Measurements from ENCODE around the gene SLC44A2. TPM values are rescaled to one million over a fixed set of nuclear protein-coding genes. Genes with fewer than 3 reads are reported as not detected.

SLC44A2 gene
- total RNA-seq: 41.2 TPM

DNA sequence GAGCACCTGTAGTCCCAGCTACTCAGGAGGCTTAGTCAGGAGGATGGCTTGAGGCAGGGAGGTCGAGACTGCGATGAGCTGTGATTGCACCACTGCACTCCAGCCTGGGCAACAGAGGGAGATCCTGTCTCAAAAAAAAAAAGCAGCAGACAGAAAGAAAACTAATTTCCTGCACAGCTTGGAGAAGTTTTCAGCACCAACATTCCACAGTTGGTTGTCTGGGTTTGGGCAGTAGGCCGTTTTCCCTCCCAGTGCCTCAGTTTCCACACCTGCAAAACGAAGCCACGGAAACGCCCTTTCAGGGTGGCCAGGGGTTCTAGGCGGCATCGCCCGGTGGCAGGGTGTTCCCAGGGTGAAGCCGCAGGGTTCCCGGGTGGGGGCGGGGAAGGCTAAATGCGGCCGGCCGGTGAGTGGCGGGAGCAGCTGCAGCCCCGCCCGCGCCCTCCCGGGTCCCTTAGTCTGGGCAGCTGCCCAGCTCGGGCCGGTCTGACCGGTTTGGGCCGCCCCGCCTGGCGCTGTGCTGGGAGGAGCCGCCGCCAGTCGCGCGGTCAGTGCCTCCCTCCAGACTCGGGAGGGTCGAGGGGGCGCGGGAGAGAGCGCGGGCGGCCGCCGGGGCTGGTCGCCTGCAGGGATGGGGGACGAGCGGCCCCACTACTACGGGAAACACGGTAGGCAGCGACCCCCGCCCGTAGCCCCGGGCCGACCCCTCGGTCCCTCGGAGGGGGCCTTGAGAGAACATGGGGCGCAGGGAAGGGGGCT is at the start of gene SLC44A2:
Gene SLC44A2 (plus strand): TSS at position 551 of the 759 bp plus-strand sequence. CDS start 81 bp downstream, at position 632.
- no peaks in the 10 kb centered on the region for H3K9me3 ChIP-seq (ENCODE audit: control insufficient read depth in 3 of 3, low read length in 3 of 3)
- H3K4me3 ChIP-seq (ENCODE audit: low read length in 3 of 3): peak within 1 kb of the TSS; percentile 76 to 85 (median 84)
- H3K27me3 ChIP-seq (ENCODE audit: control insufficient read depth in 3 of 3, insufficient read depth in 3 of 3, low read length in 3 of 3): no peaks in the 10 kb centered on the region
- peak within 1 kb of the TSS; percentile 90 to 95 (median 91) for H3K9ac ChIP-seq (ENCODE audit: low read depth in 1 of 3, low read length in 3 of 3)
- H3K27ac ChIP-seq (ENCODE audit: low read depth, low read length): peak within 1 kb of the TSS; percentile 87
- H3K36me3 ChIP-seq (ENCODE audit: control insufficient read depth in 3 of 3, insufficient read depth in 3 of 3, low read length in 3 of 3): peaks cover 18 to 22% (median 19%) of the 10 kb centered on the region in 3 donors
- peaks cover 10 to 28% (median 13%) of the 10 kb centered on the region in 3 donors for H3K4me1 ChIP-seq (ENCODE audit: control insufficient read depth in 3 of 3, insufficient read depth in 3 of 3, low read length in 3 of 3)

DNA sequence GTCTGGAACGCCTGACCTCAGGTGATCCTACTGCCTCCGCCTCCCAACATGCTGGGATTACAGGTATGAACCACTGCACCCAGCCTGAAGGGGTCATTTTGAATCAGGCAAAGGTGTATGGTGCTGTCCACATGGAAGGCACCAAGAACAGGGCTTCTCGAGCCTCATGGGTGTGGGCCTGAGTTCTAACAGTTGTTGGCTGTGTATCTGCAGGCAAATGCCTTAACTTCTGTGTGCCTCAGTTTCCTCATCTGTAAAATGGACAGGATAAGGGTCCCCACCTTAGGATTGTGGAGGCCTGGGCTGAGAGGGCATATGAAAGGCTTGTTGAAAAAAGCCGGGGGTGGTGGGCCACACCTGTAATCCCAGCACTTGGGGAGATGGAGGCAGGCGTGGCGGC is 47.4 kb upstream of the SLC44A2 start:
- Histone ChIP-seq H3K4me1 (ENCODE audit: control insufficient read depth in 3 of 3, insufficient read depth in 3 of 3, low read length in 3 of 3) (peaks cover 5 to 6% (median 5%) of the 10 kb centered on the region in 3 donors), H3K4me3 (ENCODE audit: low read length in 3 of 3) (no peak overlapping the region), H3K9me3 (ENCODE audit: control insufficient read depth in 3 of 3, low read length in 3 of 3) (no peaks in the 10 kb centered on the region), H3K27ac (ENCODE audit: low read depth, low read length) (no peak overlapping the region), H3K27me3 (ENCODE audit: control insufficient read depth in 3 of 3, insufficient read depth in 3 of 3, low read length in 3 of 3) (peaks cover 0 to 4% (median 0%) of the 10 kb centered on the region in 3 donors), H3K9ac (ENCODE audit: low read depth in 1 of 3, low read length in 3 of 3) (no peak overlapping the region), H3K36me3 (ENCODE audit: control insufficient read depth in 3 of 3, insufficient read depth in 3 of 3, low read length in 3 of 3) (no peaks in the 10 kb centered on the region)

DNA sequence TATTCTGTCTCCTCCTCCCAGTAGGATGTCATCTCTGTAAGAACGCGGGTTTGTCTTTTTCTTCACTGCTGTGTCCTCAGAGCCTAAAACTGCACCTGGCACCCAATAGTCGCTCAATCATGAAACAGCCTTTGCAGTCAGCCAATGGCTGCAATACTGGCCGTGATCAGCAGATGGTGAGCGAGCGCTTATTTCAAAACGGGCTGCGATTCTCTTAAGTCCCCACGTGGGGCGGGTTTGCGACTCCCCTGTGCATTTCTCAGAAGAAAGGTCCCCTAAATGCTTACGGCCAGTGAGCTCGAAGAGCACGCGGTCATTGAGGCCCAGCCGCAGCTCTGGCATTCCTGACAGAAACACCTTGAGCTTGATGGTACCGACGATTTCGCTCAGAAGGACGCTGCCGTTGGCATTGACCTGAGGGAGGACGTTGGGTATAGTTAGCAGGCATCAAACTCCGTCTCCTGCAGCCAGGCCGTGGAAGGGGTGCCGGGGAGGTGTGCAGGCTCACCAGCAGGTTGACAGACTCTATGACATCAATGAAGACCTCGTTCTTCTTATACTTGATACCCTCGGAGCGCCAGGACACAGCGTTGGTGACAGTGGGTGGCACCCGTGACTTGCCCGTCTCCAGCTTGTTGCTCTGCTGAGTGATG is 44.2 kb upstream of the SLC44A2 start:
- Histone ChIP-seq H3K27ac (ENCODE audit: low read depth, low read length) (no peak overlapping the region), H3K4me1 (ENCODE audit: control insufficient read depth in 3 of 3, insufficient read depth in 3 of 3, low read length in 3 of 3) (peaks cover 5 to 6% (median 5%) of the 10 kb centered on the region in 3 donors), H3K27me3 (ENCODE audit: control insufficient read depth in 3 of 3, insufficient read depth in 3 of 3, low read length in 3 of 3) (peaks cover 0 to 4% (median 0%) of the 10 kb centered on the region in 3 donors), H3K36me3 (ENCODE audit: control insufficient read depth in 3 of 3, insufficient read depth in 3 of 3, low read length in 3 of 3) (no peaks in the 10 kb centered on the region), H3K4me3 (ENCODE audit: low read length in 3 of 3) (peak overlapping the region; percentile 58 to 72 (median 62)), H3K9ac (ENCODE audit: low read depth in 1 of 3, low read length in 3 of 3) (peak overlapping the region; percentile 9 to 73 (median 25)), H3K9me3 (ENCODE audit: control insufficient read depth in 3 of 3, low read length in 3 of 3) (no peaks in the 10 kb centered on the region)

DNA sequence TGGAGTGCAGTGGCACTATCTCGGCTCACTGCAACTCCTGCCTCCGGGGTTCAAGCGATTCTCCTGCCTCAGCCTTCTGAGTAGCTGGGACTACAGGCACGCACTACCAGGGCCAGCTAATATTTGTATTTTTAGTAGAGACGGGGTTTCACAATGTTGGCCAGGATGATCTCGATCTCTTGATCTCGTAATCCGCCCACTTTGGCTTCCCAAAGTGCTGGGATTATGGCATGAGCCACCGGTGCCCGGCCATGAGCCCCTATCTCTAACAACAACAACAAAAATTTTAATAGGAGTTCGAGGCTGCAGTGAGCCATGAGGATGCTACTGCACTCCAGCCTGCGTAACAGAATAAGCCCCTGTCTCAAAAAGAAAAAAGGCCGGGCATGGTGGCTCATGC is 43.3 kb upstream of the SLC44A2 start:
- H3K9me3 ChIP-seq (ENCODE audit: control insufficient read depth in 3 of 3, low read length in 3 of 3): no peaks in the 10 kb centered on the region
- peaks cover 5 to 6% (median 5%) of the 10 kb centered on the region in 3 donors for H3K4me1 ChIP-seq (ENCODE audit: control insufficient read depth in 3 of 3, insufficient read depth in 3 of 3, low read length in 3 of 3)
- H3K9ac ChIP-seq (ENCODE audit: low read depth in 1 of 3, low read length in 3 of 3): no peak overlapping the region
- H3K36me3 ChIP-seq (ENCODE audit: control insufficient read depth in 3 of 3, insufficient read depth in 3 of 3, low read length in 3 of 3): no peaks in the 10 kb centered on the region
- H3K27me3 ChIP-seq (ENCODE audit: control insufficient read depth in 3 of 3, insufficient read depth in 3 of 3, low read length in 3 of 3): peaks cover 2 to 9% (median 5%) of the 10 kb centered on the region in 3 donors
- H3K27ac ChIP-seq (ENCODE audit: low read depth, low read length): no peak overlapping the region
- H3K4me3 ChIP-seq (ENCODE audit: low read length in 3 of 3): no peak overlapping the region

DNA sequence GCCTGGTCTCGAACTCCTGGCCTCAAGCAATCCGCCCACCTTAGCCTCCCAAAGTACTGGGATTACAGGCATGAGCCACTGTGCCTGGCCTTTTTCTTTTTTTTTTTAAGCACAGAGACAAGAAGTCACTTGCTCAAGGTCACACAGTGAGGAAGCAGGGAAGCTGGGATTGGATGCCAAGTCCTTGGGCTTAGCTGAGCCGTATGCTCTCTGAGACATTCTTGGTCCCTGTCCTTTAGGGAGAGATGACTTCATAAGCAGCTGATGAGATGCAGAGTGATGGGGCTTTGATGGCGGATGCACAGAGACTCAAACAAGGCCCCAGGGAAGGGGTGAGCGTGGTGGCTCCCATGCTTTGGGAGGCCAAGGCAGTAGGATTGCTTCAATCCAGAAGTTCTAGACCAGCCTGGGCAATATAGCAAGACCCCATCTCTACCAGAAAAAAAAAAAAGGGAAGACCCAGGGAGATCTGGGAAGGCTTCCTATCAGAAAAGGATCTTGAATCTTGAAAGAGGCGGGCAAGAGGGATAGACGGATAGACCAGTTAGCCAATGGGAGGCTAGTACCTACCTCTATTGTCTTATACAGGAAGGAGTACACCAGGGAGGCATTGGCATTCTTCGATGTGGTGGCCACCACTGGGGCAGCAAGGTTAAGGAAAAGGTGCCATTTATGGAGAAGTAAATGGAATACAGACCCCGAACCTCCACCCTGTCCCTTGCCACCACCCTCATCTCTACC is 42.1 kb upstream of the SLC44A2 start:
- Histone ChIP-seq H3K9ac (ENCODE audit: low read depth in 1 of 3, low read length in 3 of 3) (no peak overlapping the region), H3K27ac (ENCODE audit: low read depth, low read length) (no peak overlapping the region), H3K36me3 (ENCODE audit: control insufficient read depth in 3 of 3, insufficient read depth in 3 of 3, low read length in 3 of 3) (no peaks in the 10 kb centered on the region)

DNA sequence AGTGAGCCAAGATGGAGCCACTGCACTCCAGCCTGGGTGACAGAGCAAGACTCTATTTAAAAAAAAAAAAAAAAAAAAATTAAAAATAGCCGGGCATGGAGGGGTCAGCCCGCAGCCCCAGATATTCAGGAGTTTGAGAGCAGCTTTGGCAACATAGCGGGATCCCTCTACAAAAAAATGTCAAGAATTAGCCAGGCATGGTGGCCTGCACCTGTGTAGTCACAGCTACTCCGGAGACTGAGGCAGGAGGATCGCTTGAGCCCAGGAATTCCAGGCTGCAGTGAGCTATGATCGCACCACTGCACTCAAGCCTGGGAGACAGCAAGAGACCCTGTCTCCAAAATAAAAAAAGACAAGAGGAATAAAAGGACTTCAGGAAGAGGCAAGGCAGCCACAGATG is 39.0 kb upstream of the SLC44A2 start:
- peaks cover 10 to 14% (median 13%) of the 10 kb centered on the region in 3 donors for H3K27me3 ChIP-seq (ENCODE audit: control insufficient read depth in 3 of 3, insufficient read depth in 3 of 3, low read length in 3 of 3)
- no peaks in the 10 kb centered on the region for H3K36me3 ChIP-seq (ENCODE audit: control insufficient read depth in 3 of 3, insufficient read depth in 3 of 3, low read length in 3 of 3)
- no peak overlapping the region for H3K4me3 ChIP-seq (ENCODE audit: low read length in 3 of 3)
- H3K9ac ChIP-seq (ENCODE audit: low read depth in 1 of 3, low read length in 3 of 3): no peak overlapping the region
- H3K4me1 ChIP-seq (ENCODE audit: control insufficient read depth in 3 of 3, insufficient read depth in 3 of 3, low read length in 3 of 3): peaks cover under 1 to 2% (median 1%) of the 10 kb centered on the region in 3 donors
- H3K27ac ChIP-seq (ENCODE audit: low read depth, low read length): no peak overlapping the region
- no peaks in the 10 kb centered on the region for H3K9me3 ChIP-seq (ENCODE audit: control insufficient read depth in 3 of 3, low read length in 3 of 3)

More for the DNA sequence above, 42.1 kb upstream of the SLC44A2 start:
- Histone ChIP-seq H3K27me3 (ENCODE audit: control insufficient read depth in 3 of 3, insufficient read depth in 3 of 3, low read length in 3 of 3) (peaks cover 10 to 14% (median 14%) of the 10 kb centered on the region in 3 donors), H3K9me3 (ENCODE audit: control insufficient read depth in 3 of 3, low read length in 3 of 3) (no peaks in the 10 kb centered on the region), H3K4me1 (ENCODE audit: control insufficient read depth in 3 of 3, insufficient read depth in 3 of 3, low read length in 3 of 3) (peaks cover 5 to 6% (median 5%) of the 10 kb centered on the region in 3 donors), H3K4me3 (ENCODE audit: low read length in 3 of 3) (no peak overlapping the region)

DNA sequence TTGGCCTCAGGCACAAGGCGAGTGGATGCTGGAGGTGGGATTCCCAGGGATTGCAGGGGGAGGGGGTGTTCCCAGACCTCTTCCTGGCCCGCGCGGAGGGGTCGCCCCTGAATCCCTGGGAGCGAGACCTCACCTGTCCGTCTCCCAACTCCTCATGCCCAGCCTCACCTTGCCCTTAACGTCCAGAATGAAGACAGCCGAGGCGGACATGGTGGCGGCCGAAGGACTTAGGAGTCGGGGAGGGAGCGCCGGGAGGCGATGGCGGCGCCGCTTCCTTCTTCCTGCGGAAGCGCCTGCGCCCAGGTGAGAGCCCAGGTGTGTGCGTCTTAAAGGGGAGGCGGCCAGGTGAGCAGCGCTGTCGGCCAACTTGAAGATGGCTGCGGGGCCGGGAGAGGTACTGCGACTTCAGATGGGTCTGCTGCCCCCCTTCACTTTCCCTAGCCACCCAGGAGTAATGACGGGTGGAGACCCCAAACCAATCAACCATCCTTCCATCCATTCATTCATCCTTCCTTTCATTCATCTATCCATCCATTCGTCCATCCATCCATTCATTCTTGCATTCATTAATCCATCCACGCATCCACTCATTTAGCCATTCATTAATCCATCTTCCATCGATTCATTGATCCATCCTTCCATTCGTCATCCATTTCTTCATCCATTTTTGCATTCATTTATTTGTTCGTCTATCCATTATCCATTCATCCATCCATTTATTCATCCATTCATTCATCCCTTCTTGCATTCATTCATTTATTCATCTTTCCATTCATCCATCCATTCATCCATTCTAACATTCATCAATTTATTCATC is 38.1 kb upstream of the SLC44A2 start, which contains the start of gene AP1M2:
Gene AP1M2 (minus strand): TSS at position 291 of the 817 bp plus-strand sequence. CDS start 81 bp downstream, at position 210.
- H3K27ac ChIP-seq (ENCODE audit: low read depth, low read length): no peak within 1 kb of the TSS
- no peaks in the 10 kb centered on the region for H3K9me3 ChIP-seq (ENCODE audit: control insufficient read depth in 3 of 3, low read length in 3 of 3)
- H3K4me3 ChIP-seq (ENCODE audit: low read length in 3 of 3): no peak within 1 kb of the TSS
- H3K27me3 ChIP-seq (ENCODE audit: control insufficient read depth in 3 of 3, insufficient read depth in 3 of 3, low read length in 3 of 3): peaks cover 10 to 14% (median 10%) of the 10 kb centered on the region in 3 donors
- no peaks in the 10 kb centered on the region for H3K36me3 ChIP-seq (ENCODE audit: control insufficient read depth in 3 of 3, insufficient read depth in 3 of 3, low read length in 3 of 3)
- H3K9ac ChIP-seq (ENCODE audit: low read depth in 1 of 3, low read length in 3 of 3): no peak within 1 kb of the TSS
- H3K4me1 ChIP-seq (ENCODE audit: control insufficient read depth in 3 of 3, insufficient read depth in 3 of 3, low read length in 3 of 3): no peaks in the 10 kb centered on the region

DNA sequence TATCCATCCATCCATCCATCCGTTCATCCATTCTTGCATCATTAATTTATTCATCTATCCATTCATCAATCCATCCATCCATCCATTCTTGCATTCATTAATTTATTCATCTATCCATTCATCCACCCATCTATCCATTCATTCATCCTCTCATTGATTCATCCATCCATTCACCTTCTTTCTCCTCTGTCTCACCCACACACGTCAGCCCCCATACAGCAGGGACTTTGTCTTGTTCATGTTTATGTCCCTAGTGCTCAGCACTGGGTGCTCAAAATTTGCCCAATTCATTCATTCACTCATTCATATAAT is 37.6 kb upstream of the SLC44A2 start:
- Histone ChIP-seq H3K9ac (ENCODE audit: low read depth in 1 of 3, low read length in 3 of 3) (no peak overlapping the region), H3K9me3 (ENCODE audit: control insufficient read depth in 3 of 3, low read length in 3 of 3) (no peaks in the 10 kb centered on the region), H3K4me1 (ENCODE audit: control insufficient read depth in 3 of 3, insufficient read depth in 3 of 3, low read length in 3 of 3) (no peaks in the 10 kb centered on the region), H3K27ac (ENCODE audit: low read depth, low read length) (no peak overlapping the region), H3K4me3 (ENCODE audit: low read length in 3 of 3) (no peak overlapping the region), H3K36me3 (ENCODE audit: control insufficient read depth in 3 of 3, insufficient read depth in 3 of 3, low read length in 3 of 3) (no peaks in the 10 kb centered on the region), H3K27me3 (ENCODE audit: control insufficient read depth in 3 of 3, insufficient read depth in 3 of 3, low read length in 3 of 3) (peaks cover 10 to 14% (median 10%) of the 10 kb centered on the region in 3 donors)

DNA sequence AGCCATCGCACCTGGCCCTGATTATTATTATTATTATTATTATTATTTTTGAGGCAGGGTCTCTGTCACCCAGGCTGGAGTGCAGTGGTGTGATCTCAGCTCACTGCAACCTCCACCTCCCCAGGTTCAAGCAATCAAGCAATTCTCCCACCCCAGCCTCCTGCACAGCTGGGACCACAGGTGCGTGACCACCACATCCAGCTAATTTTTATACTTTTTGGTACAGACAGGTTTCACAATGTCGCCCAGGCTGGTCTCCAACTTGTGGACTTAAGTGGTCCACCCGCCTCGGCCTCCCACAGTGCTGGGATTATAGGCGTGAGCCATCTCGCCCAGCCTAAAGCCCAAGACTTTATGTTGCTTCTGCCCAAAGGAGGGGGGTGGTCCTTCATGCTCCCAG is 32.2 kb upstream of the SLC44A2 start:
- no peak overlapping the region for H3K9ac ChIP-seq (ENCODE audit: low read depth in 1 of 3, low read length in 3 of 3)
- H3K27ac ChIP-seq (ENCODE audit: low read depth, low read length): no peak overlapping the region
- no peaks in the 10 kb centered on the region for H3K9me3 ChIP-seq (ENCODE audit: control insufficient read depth in 3 of 3, low read length in 3 of 3)
- H3K27me3 ChIP-seq (ENCODE audit: control insufficient read depth in 3 of 3, insufficient read depth in 3 of 3, low read length in 3 of 3): no peaks in the 10 kb centered on the region
- peaks cover 5 to 12% (median 7%) of the 10 kb centered on the region in 3 donors for H3K4me1 ChIP-seq (ENCODE audit: control insufficient read depth in 3 of 3, insufficient read depth in 3 of 3, low read length in 3 of 3)
- H3K4me3 ChIP-seq (ENCODE audit: low read length in 3 of 3): no peak overlapping the region
- H3K36me3 ChIP-seq (ENCODE audit: control insufficient read depth in 3 of 3, insufficient read depth in 3 of 3, low read length in 3 of 3): no peaks in the 10 kb centered on the region
